GM15510 (cell line): Measurements from ENCODE around the gene LCT.

Experiments used
- POLR2A ChIP-seq: IDR thresholded peaks from 3 replicates; pipeline ENCODE4 v1.6.1; 2011; ENCODE audit warnings: borderline replicate concordance; ENCODE audit not compliant: insufficient read length; ENCODE audit errors: extremely low read depth

The LCT gene

DNA sequence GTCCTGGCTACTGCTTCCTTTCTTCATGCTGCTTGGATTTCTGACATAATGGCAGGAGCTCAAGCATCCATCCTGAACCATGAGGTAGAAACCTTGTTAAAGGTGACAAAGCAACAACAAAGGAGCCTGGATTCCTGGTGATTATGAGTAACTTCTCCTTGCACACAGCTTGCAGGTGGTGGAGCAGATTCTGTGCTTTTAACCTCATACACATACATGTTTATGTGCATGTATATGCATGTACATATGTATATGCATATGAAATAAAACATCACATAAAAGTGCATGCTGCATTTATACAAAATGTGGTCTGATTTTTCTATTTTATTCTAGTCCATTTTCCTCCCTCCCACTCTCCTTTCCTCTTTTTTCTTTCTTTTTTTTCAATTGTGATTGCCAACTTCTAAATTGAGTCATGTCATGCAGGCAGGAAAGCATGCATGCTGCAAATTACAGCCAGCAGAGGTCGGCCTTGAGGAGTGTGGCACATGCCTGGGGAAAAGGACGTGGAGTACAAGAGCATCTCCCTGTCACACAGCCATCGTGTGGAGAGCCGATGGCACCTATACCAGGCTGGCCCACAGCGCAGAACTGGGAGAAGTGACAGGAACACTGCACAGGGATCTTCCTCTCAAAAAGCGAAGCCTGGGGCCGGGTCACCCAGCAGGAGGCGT, 17.9 kb downstream of the LCT start:
- no peak for TF ChIP-seq POLR2A

DNA sequence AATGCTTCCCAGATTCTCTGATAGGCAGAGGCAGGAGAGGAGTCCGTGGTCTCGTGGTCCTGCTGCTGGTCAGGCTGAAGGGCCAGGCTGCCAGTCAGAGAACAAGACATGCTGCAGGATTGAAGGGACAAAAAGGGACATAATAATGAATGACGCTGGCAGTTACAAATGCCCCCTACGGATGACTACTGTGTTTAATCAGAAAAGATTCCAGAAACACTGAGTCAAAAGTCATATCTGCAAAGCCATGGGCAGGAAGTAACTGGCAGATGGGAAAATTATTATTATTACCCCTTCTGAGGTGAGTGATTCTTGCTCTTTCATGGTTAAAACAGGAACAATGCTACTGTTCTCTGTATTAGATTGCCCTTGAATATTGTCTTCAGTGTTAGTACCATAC, 19.0 kb downstream of the LCT start:
- no peak for TF ChIP-seq POLR2A

DNA sequence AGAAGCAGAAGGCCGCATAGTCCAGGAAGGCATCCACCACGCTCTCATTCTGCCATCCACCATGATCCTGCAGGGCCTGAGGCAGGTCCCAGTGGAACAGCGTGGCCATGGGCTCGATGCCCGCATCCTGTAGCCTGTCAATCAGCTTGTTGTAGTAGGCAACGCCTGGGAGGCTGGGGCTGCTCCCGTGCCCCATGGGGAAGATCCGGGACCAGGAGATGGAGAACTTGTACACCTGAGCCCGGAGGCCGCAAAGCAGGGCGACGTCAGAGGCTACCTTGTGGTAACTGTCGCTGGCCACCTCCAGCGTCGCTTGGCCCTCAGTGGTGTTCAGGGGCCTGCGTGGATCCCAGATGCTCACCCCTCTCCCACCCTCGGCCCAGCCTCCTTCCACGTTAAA, 19.5 kb downstream of the LCT start:
- no peak for TF ChIP-seq POLR2A

DNA sequence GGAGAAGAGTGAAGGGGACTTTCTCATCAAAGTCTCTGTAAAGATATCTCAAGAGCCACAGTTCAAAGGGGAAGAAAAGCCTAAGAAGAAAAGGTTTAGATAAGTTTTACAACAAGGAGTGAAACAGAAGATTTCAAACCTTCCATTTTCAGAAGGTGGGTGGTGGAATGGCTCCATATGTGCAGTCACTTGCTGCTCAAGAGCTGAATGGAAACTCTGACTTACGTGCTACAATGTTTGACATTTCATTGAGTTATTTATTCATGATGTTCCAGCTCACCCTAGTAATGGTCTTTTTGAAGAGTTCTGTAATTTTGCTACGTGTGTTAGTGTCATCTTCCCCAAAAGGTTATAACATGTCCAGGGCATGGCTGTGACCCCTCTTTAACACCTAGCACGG, 21.7 kb downstream of the LCT start:
- no peak for TF ChIP-seq POLR2A

DNA sequence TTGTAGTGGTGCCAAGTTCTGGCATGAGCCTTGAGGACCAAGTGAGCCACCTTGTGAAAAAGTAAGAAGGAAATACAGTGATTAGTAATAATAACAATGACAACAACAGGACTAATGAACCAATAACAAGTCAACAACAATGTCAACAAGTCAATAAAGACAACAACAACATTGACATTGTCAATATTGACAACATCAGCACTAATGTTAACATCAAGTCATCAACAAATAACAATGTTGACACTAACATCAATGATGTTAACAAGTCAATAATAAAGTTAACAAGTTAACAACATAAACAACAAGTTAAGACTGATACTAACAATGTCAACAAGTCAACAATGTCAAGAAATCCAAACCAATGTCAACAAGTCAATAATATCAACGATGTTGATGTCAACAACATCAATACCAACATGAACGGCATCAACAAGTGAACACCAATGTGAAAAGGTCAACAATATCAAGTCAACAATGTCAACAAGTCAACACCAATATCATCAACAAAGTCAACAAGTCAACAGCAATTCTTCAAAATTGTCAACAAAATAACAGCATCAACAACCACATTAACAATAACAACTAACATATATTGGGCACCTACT, 24.0 kb downstream of the LCT start:
- TF ChIP-seq POLR2A = no peak

DNA sequence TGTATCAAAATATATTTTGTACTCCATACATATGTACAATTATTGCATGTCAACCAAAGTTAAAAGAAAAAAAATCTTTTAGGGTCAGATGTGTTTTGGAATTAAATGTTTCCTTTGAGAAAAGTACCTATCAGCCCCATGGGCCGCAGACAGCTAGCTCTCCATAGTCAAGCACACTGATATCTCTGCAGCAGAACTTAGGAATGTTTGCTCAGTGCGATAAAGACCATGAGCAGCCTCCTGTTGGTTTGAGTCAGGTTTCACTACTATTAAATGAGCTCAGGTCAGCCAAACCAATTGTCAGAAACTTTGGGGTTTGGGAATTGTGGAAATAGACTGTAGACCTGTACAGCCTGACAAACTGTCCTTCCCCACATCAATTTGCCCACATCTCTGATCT, 33.7 kb downstream of the LCT start:
- no peak for TF ChIP-seq POLR2A

DNA sequence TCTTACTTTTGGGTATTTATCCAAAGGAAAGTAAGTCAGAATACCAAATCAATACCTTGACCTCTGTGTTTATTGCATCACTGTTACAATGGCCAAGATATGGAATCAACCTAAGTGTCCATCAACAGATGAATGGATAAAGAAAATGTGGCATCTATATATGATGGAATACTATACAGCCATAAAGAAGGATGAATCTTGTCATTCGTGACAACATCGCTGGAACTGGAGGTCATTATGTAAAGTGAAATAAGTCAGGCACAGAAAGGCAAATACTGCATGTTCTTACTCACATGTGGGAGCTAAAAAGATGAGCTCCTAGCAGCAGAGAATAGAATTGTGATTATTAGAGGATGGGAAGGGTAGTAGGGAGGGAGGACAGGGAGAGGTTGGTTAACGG, 34.6 kb downstream of the LCT start:
- no peak for TF ChIP-seq POLR2A

DNA sequence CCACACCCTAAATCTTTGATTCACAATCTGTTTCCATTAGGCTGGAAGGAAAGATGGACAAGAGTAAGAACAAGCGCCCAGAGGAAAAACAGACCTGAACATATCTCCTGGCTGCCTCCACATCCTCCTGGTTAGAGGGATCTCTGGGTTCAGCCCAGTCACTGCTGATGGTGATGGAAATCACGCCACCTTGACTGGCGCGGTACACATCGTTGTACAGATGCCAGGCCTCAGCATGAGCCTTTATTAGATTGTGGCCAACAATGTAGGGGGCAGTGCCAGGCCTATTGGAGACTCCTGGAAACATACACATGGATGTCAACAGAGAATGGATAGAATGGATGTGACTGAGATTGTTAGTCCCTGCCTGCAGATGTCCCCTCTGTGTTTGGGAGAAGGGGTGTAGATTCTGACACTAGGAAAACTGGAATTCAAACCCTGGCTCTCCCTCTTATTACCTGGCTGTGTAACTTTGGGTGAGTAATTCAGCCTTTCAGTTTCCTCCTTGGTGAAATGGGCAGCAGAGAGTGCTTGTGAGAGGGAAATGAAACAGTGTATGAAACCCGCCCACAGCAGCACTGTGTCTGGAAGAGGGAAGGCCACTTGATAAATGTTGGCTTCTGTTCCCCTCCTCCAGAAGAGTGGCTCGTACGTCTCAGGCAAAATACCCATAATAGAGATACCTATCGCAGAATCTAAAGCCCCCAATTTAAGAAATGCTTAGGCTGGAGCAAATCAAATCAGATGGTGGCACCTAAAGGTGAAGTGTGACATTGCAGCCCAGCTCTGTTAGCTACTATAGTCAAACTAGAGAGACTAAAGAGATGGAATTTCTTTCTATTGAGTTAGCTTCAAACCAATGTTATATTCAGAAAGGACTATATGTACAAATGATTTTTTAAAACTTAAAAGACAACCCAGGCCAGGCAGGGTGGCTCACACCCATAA, 36.2 kb downstream of the LCT start:
- TF ChIP-seq POLR2A = no peak

DNA sequence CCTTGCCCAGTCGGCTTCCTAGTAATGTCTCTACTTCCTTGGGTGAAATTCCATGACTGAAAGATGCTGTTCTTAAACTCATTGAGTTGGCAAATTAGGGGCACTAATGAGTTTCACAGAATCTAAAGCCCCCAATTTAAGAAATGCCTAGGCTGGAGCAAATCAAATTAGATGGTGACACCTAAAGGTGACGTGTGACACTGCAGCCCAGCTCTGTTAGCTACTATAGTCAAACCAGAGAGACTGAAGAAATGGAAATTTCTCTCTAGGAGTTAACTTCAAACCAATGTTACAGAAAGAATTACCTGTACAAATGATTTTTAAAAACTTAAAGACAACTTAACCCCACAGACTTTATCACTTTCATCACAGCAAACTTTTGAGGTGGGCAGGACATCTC, 37.2 kb downstream of the LCT start:
- TF ChIP-seq POLR2A = no peak

DNA sequence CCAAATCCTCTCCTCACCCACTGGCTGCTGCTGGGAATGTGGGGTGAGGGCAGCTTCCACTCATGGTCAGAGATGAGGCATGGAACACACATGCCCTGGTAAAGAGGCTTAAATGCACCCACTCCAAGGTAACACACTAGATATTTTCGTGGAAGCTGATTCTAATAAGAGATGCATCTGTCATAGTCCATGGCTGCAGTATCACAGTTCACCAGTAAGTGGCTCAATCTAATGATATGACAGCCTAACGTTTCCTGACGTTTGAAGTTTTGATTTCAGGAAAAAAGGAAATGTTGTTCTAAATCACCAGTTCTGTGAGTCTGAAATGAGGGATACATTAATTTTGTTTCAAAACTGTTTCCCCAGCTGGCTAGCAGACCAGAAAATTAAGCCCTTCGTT, 38.2 kb downstream of the LCT start:
- TF ChIP-seq POLR2A = no peak

DNA sequence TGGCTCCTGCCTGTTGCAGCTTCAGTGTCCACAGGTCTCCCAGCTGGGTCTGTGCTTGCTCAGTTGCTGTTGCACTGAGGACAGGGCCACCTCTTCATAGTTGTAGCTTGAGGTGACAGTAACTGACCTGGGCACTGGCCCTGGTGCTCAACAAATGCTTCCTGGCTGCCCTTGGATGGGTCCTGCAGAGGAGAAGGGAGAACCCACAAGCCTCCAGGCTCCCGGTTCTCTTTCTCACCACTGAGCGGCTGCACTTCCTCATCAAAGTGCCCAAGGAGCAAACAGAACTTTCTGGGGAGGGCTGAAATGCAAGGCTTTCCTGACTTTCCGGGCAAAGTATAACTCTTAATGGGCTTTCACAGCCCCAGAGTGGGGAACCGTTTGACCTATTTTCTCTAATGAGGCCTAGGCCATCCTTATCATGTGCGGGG, 38.7 kb downstream of the LCT start:
- TF ChIP-seq POLR2A = no peak

DNA sequence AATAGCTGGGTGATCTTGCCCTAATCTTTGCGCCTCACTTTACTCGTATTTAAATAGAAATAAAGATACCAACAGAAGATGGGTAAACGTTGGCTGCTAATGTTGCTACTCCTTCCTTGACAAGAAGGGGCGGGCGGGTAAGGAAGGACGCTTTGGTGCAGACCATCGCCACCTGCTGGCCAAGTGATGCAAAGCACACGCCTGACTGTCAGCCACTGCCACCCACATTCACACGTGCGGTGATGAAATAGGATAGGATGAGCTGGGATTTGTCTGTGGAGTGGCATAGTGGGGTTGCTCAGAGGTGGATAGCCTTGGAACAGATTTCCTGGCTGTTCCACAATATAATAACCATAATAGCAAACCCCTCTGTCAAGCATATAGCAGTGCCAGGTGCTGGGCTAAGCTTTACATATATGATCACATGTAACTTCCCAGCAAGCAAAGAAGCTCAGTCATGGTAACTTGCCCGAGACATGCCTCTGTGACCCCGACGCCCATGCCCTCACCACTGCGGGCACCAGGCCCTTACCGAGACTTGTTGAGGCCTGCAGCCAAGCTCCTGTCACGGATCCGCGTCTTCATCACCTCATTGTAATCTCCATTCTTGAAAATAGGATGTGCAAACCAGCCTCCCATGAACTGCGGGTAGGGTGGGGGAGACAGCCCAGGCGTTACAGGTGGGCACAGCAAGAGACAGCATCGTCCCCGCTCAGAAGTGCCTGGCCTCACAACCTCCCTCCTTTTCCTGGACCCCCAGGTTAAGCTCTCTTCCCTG, 39.3 kb downstream of the LCT start:
- no peak for TF ChIP-seq POLR2A

DNA sequence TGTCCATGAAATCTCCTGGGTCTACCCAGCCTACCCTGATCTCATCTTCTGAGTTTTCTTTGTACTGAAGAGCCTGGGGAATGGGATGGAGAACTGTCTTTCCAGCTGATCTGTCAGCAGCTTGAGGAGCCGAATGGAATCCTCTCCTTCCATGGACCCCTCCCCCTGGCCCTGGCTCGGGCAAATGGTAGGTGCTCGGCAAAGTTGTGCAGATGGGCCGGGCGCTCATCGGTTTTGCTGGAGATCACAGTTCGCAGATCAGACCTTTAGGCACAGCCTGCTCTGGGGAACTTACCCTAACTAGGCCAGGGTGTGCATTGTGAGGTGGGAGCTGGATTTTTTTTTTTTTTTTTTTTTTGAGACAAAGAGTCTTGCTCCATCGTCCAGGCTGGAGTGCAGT, 40.4 kb downstream of the LCT start:
- no peak for TF ChIP-seq POLR2A

DNA sequence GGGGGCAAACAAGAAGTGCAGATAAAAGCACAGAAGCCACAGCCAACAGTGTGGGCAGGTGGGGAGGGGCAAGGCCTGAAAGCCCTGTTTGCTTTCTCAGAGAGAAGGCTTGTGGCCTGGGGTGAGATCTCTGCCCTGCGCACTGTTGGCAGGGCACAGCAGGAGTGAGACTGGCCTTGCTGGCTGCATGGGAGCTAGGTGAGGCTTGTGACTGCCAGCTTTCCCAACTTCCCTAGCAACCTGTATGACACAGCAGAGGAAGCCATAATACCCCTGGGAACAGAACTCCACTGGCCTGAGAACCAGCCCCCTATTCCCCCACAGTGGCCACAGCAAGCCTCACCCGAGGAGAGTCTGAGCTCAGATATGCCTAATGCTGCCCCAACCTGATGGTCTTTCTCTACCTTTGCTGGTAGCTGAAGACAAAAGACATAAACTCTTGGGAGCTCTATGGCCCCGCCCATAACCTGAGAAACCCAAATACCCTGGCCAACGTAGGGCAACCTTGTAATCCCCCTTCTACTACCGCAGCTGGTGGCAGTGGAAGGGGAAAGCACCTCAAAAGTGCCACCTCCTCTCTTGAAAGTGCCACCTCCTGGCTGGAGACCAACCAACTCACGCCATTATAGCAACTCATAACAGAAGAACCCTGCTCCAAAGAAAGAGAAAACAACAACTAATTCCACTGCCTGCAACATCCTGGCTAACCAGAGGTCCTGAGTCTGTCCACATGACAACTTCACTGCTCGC, 44.4 kb downstream of the LCT start:
- TF ChIP-seq POLR2A = no peak
